K562 (cell line): ENCODE results near the gene TTLL11. TPM values are rescaled to one million over a fixed set of nuclear protein-coding genes. Genes with fewer than 3 reads are reported as not detected.

Experiments
- ATAC-seq: fragments of 200-7000 bp; cut with Tn5 transposase; 3 replicates; pipeline ENCODE4 v1.9.1; 2020; ENCODE audit warnings: moderate library complexity
- BruUV-seq: library from RNA; stranded (reverse); fragments of 400-500 nt; replicated peaks from 2 replicates; lab custom pipeline; 2021; lab: Mats Ljungman, UMichigan
- CTCF ChIA-PET: fragments of 300-600 bp; formaldehyde crosslinking; extraction: SDS; loops from one replicate; lab custom pipeline; 2021; ENCODE audit warnings: low intra/inter-chr PET ratio; lab: Yijun Ruan, JAX
- POLR2A ChIA-PET: fragments of 300-600, 350-650 bp; sonication (Branson Sonifier 250); formaldehyde crosslinking; extraction: SDS; loops from one replicate; lab custom pipeline; 2021; ENCODE audit warnings: antibody characterized with exemption, inconsistent platforms; lab: Yijun Ruan, JAX
- DNase-seq, 4 experiments: peaks; one replicate each; pipeline versions ENCODE4 v3.0.0 to v3.0.0-alpha.2; 2011 to 2018; ENCODE audit warnings: low spot score in 3 of 4, mixed read lengths in 3 of 4; ENCODE audit errors: extremely low read depth in 1 of 4
- FAIRE-seq: peaks from 2 replicates; lab custom pipeline; 2011; peaks lifted over from hg19 to GRCh38; lab: Jason Lieb, UNC
- H2AFZ ChIP-seq: 2 replicates; pipeline ENCODE4 v1.6.0; 2011; ENCODE audit warnings: low read depth, low read length, control low read depth, inconsistent platforms
- H3K27ac ChIP-seq: fragments of 200-600 bp; 3 replicates; pipeline ENCODE4 v1.8.0; 2011; ENCODE audit warnings: low read depth, mild to moderate bottlenecking, control low read depth, inconsistent platforms, low read length, moderate library complexity, mixed read lengths; ENCODE audit errors: extremely low read depth
- H3K27me3 ChIP-seq, 2 experiments: fragments of 300-600 bp in 1 of 2; 2 replicates in 1 of 2; 3 replicates in 1 of 2; pipeline versions ENCODE4 v1.6.0 to v1.8.0; 2011; ENCODE audit warnings: inconsistent platforms in 2 of 2, low read length in 2 of 2, mild to moderate bottlenecking in 1 of 2, mixed read lengths in 1 of 2, moderate library complexity in 1 of 2; ENCODE audit not compliant: control insufficient read depth in 2 of 2, insufficient read depth in 2 of 2
- H3K36me3 ChIP-seq: fragments of 300-600 bp; 3 replicates; pipeline ENCODE4 v1.8.0; 2011; ENCODE audit warnings: mild to moderate bottlenecking, low read length, inconsistent platforms; ENCODE audit not compliant: control insufficient read depth, insufficient read depth
- H3K4me1 ChIP-seq, 2 experiments: fragments of 200-600 bp in 1 of 2; replicated peaks in 1 of 2; 2 replicates in 1 of 2; 3 replicates in 1 of 2; pipeline versions ENCODE4 v1.5.1 to v1.8.0; 2011; ENCODE audit warnings: inconsistent platforms in 2 of 2, low read length in 2 of 2, mild to moderate bottlenecking in 1 of 2, mixed read lengths in 1 of 2, moderate library complexity in 1 of 2; ENCODE audit not compliant: control insufficient read depth in 2 of 2, insufficient read depth in 2 of 2
- H3K4me2 ChIP-seq: 2 replicates; pipeline ENCODE4 v1.6.1; 2011; ENCODE audit warnings: low read length, control low read depth, inconsistent platforms, mixed read lengths; ENCODE audit not compliant: insufficient read depth
- H3K4me3 ChIP-seq: fragments of 200-600 bp; sonication (generic), shearing (Covaris generic); 2 replicates; pipeline ENCODE4 v1.5.1; 2016; ENCODE audit warnings: control low read depth, inconsistent platforms
- H3K79me2 ChIP-seq: fragments of 200-600 bp; 3 replicates; pipeline ENCODE4 v1.8.0; 2011; ENCODE audit warnings: low read length, inconsistent platforms; ENCODE audit not compliant: control insufficient read depth, insufficient read depth
- H3K9ac ChIP-seq, 2 experiments: 2 replicates each; pipeline versions ENCODE4 v1.6.0 to v1.6.1; 2011; ENCODE audit warnings: low read depth in 2 of 2, low read length in 2 of 2, control low read depth in 1 of 2, inconsistent platforms in 1 of 2, mild to moderate bottlenecking in 1 of 2, mixed read lengths in 1 of 2; ENCODE audit not compliant: insufficient read depth in 1 of 2
- H3K9me1 ChIP-seq: one replicate; pipeline ENCODE4 v1.6.0; 2011; ENCODE audit warnings: inconsistent platforms, mild to moderate bottlenecking, low read length, moderate library complexity; ENCODE audit not compliant: control insufficient read depth, insufficient read depth
- H3K9me3 ChIP-seq: replicated peaks from 2 replicates; pipeline ENCODE4 v1.5.1; 2011; ENCODE audit warnings: low read depth, low read length, inconsistent platforms; ENCODE audit not compliant: control insufficient read depth, insufficient read depth
- H4K20me1 ChIP-seq: replicated peaks from 2 replicates; pipeline ENCODE4 v1.6.1; 2011; ENCODE audit warnings: low read length, inconsistent platforms, mixed read lengths; ENCODE audit not compliant: control insufficient read depth, insufficient read depth
- IFI16 ChIP-seq: fragments of 250-450 bp; sonication (Bioruptor Pico); IDR thresholded peaks from 2 replicates; pipeline ENCODE4 v2.1.2; 2022; ENCODE audit warnings: mild to moderate bottlenecking, inconsistent platforms
- L3MBTL2 ChIP-seq: fragments of 450-650 bp; IDR thresholded peaks from 2 replicates; pipeline ENCODE4 v1.6.1; 2016; ENCODE audit warnings: mild to moderate bottlenecking, moderate library complexity
- LEF1 ChIP-seq: fragments of 450-650 bp; IDR thresholded peaks from 2 replicates; pipeline ENCODE4 v1.6.1; 2016; ENCODE audit warnings: mild to moderate bottlenecking
- MTA2 ChIP-seq: fragments of 450-650 bp; IDR thresholded peaks from 2 replicates; pipeline ENCODE4 v1.6.1; 2016; ENCODE audit warnings: low read depth
- VEZF1 ChIP-seq: fragments of 200-800 bp; sonication (Bioruptor generic); IDR thresholded peaks from 2 replicates; pipeline ENCODE4 v1.6.1; 2017; ENCODE audit warnings: missing genetic modification characterization, missing compliant biosample characterization
- WGBS: fragments of 100-300 bp; shearing (Covaris generic); methylation state at CpG from one replicate; pipeline ENCODE4 v1.1.6; 2016; ENCODE audit warnings: low coverage, mixed read lengths; ENCODE audit not compliant: insufficient coverage; ENCODE audit errors: missing lambda C conversion rate; 5-methylcytosine and 5-hydroxymethylcytosine counted together
- in situ Hi-C: fragments of 300-500 bp; cut with MboI; formaldehyde crosslinking; loops from 4 replicates; pipeline ENCODE4 v1.15.0; 2018; ENCODE audit warnings: inconsistent platforms, mixed read lengths
- intact Hi-C: fragments of 100-400 bp; cut with micrococcal nuclease; formaldehyde crosslinking; loops from 2 replicates; pipeline ENCODE4 v1.14.2; 2022
- polyA plus RNA-seq, 8 experiments: library from polyadenylated mRNA; depleted of rRNA in 4 of 8; stranded (reverse) in 5 of 8; unstranded in 3 of 8; fragments of >200 nt; fragmentation: Nextera tagmentation in 2 of 8; fragmentation: Illumina TruSeq in 1 of 8; extraction: Ambion mirVana in 2 of 8; extraction: Trizol in 1 of 8; gene quantifications; 2 replicates each; pipeline versions ENCODE4 v1.2.1 to v1.2.3, GENCODE V29; 2011 to 2014; ENCODE audit warnings: inconsistent platforms in 1 of 8, missing spikeins in 1 of 8
- total RNA-seq, 7 experiments: library from RNA; depleted of rRNA in 6 of 7; stranded (reverse); fragments of >200 nt in 6 of 7; fragmentation: Illumina TruSeq in 2 of 7; extraction: Trizol in 2 of 7; gene quantifications; 2 replicates each; pipeline versions ENCODE4 v1.2.1 to v1.2.3, GENCODE V29; 2011 to 2021; ENCODE audit warnings: low replicate concordance in 1 of 7
- TF ChIP-seq, protein P1 (sequence below): fragments of 450-650 bp; IDR thresholded peaks from 2 replicates; pipeline ENCODE4 v1.6.1; 2016; ENCODE audit warnings: low read depth

Gene TTLL11
- total and polyA plus RNA-seq, 9 of the 15 experiments (the other 6 are each of a cell fraction or from before 2014, with no cell fraction given) = 0.83 to 4.4 (median 2.7) TPM

- DNase-seq (no peak), ATAC-seq (no peak), FAIRE-seq (no peak)
- intact Hi-C loops (no loop called here), in situ Hi-C loops (no loop called here)
- Histone ChIP-seq H3K9ac (no peak overlapping the region), H3K4me2 (no peak overlapping the region), H4K20me1 (no peaks in the 10 kb centered on the region), H3K27ac (no peak overlapping the region), H3K79me2 (no peaks in the 10 kb centered on the region), H3K9me3 (no peaks in the 10 kb centered on the region), H3K4me3 (no peak overlapping the region), H3K27me3 (no peaks in the 10 kb centered on the region), H3K9me1 (no peaks in the 10 kb centered on the region), H2AFZ (no peak overlapping the region), H3K4me1 (no peaks in the 10 kb centered on the region), H3K36me3 (no peaks in the 10 kb centered on the region)
- BruUV-seq = no TSS peak
- CTCF ChIA-PET = no interaction called here
- POLR2A ChIA-PET = no interaction called here
- no peak for TF ChIP-seq L3MBTL2
- WGBS = 4% methylated on average over 4 of the region's 4 CpGs
Measured at GRCh38 chr9:122011818-122012498, 81.2 kb downstream of the TTLL11 start.

DNA sequence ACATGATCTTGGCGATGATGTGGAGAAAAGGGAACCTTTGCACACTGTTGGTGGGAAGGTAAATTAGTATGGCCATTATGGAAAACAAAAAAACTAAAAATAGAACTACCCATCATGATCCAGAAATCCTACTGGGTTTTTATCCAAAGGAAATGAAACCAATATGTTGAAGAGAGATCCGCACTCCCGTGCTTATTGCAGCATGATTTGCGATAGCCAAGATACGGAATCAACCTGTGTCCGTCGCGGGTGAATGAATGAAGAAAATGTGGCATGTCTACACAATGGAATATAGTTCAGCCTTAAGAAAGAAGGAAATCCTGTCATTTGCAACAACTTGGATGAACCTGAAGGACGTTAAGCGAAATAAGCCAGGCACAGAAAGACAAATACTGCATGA is 84.5 kb downstream of the TTLL11 start:
- Histone ChIP-seq H3K4me1 (no peaks in the 10 kb centered on the region), H3K36me3 (no peaks in the 10 kb centered on the region), H2AFZ (no peak overlapping the region), H3K9me1 (no peaks in the 10 kb centered on the region), H3K79me2 (no peaks in the 10 kb centered on the region), H3K27me3 (no peaks in the 10 kb centered on the region), H3K9ac (no peak overlapping the region), H3K4me3 (no peak overlapping the region), H3K9me3 (no peaks in the 10 kb centered on the region), H3K4me2 (no peak overlapping the region), H4K20me1 (no peaks in the 10 kb centered on the region), H3K27ac (no peak overlapping the region)
- CTCF ChIA-PET = no interaction called here
- no peak for DNase-seq
- 42% methylated on average over 10 of the region's 10 CpGs for WGBS
- no TSS peak for BruUV-seq
- intact Hi-C loops = no loop called here
- TF ChIP-seq VEZF1 (CRISPR knock-in tag) (no peak), MTA2 (no peak), LEF1 (no peak), IFI16 (no peak)
- TF ChIP-seq, protein P1, sequence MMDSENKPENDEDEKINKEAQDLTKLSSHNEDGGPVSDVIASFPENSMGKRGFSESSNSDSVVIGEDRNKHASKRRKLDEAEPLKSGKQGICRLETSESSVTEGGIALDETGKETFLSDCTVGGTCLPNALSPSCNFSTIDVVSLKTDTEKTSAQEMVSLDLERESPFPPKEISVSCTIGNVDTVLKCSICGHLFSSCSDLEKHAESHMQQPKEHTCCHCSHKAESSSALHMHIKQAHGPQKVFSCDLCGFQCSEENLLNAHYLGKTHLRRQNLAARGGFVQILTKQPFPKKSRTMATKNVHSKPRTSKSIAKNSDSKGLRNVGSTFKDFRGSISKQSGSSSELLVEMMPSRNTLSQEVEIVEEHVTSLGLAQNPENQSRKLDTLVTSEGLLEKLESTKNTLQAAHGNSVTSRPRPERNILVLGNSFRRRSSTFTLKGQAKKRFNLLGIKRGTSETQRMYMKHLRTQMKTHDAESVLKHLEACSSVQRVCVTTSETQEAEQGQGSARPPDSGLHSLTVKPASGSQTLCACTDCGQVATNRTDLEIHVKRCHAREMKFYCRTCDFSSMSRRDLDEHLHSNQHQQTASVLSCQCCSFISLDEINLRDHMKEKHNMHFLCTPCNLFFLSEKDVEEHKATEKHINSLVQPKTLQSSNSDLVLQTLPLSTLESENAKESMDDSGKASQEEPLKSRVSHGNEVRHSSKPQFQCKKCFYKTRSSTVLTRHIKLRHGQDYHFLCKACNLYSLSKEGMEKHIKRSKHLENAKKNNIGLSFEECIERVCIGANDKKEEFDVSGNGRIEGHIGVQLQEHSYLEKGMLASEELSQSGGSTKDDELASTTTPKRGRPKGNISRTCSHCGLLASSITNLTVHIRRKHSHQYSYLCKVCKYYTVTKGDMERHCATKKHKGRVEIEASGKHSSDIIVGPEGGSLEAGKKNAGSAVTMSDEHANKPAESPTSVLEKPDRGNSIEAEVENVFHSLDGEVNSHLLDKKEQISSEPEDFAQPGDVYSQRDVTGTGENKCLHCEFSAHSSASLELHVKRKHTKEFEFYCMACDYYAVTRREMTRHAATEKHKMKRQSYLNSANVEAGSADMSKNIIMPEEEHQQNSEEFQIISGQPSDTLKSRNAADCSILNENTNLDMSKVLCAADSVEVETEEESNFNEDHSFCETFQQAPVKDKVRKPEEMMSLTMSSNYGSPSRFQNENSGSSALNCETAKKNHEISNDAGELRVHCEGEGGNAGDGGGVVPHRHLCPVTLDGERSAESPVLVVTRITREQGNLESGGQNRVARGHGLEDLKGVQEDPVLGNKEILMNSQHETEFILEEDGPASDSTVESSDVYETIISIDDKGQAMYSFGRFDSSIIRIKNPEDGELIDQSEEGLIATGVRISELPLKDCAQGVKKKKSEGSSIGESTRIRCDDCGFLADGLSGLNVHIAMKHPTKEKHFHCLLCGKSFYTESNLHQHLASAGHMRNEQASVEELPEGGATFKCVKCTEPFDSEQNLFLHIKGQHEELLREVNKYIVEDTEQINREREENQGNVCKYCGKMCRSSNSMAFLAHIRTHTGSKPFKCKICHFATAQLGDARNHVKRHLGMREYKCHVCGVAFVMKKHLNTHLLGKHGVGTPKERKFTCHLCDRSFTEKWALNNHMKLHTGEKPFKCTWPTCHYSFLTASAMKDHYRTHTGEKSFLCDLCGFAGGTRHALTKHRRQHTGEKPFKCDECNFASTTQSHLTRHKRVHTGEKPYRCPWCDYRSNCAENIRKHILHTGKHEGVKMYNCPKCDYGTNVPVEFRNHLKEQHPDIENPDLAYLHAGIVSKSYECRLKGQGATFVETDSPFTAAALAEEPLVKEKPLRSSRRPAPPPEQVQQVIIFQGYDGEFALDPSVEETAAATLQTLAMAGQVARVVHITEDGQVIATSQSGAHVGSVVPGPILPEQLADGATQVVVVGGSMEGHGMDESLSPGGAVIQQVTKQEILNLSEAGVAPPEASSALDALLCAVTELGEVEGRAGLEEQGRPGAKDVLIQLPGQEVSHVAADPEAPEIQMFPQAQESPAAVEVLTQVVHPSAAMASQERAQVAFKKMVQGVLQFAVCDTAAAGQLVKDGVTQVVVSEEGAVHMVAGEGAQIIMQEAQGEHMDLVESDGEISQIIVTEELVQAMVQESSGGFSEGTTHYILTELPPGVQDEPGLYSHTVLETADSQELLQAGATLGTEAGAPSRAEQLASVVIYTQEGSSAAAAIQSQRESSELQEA = no peak
- in situ Hi-C loops = no loop called here
- POLR2A ChIA-PET = no interaction called here
- no peak for FAIRE-seq
- no peak for ATAC-seq
